H1 (cell line): Measurements from ENCODE around the gene CCDC30. TPM values are rescaled to one million over a fixed set of nuclear protein-coding genes. Genes with fewer than 3 reads are reported as not detected.

Experiments
- ASH2L ChIP-seq: fragments of 200-600, 300-600 bp; sonication (generic); IDR thresholded peaks from one replicate; pipeline ENCODE4 v1.7.1; 2017; ENCODE audit warnings: low read length
- CHD1 ChIP-seq: IDR thresholded peaks from 2 replicates; pipeline ENCODE4 v1.6.1; 2012; ENCODE audit warnings: low read depth, low read length, improper control_type of control experiment
- TAF7 ChIP-seq: optimal IDR thresholded peaks from 2 replicates; pipeline ENCODE3; 2011; ENCODE audit warnings: low read depth, mild to moderate bottlenecking, inconsistent platforms, low read length, moderate library complexity, borderline replicate concordance
- polyA plus RNA-seq, 7 experiments: library from polyadenylated mRNA; depleted of rRNA in 3 of 7; stranded (reverse) in 5 of 7; unstranded in 2 of 7; fragments of >200 nt in 5 of 7; fragments of 200-250 nt in 2 of 7; gene quantifications; 1 replicate in 5 of 7; 2 replicates in 1 of 7; 4 replicates in 1 of 7; pipeline versions ENCODE4 v1.2.1 to v1.2.3, GENCODE V29; 2011 to 2013; ENCODE audit warnings: missing spikeins in 2 of 7, mixed read lengths in 2 of 7
- total RNA-seq: library from RNA; stranded (reverse); fragmentation: NEBNext Ultra II Directional; extraction: Animal tissue kit (Norgen Biotek cat#: 25700); gene quantifications from 2 replicates; pipeline ENCODE4 v1.2.1, GENCODE V29; 2021

The CCDC30 gene
- total and polyA plus RNA-seq, 2 of the 8 experiments (the other 6 are each of a cell fraction or from before 2014, with no cell fraction given), result 0.60 to 1.8 TPM

- TF ChIP-seq ASH2L, result no peak
- no peak for TF ChIP-seq TAF7
- no peak for TF ChIP-seq CHD1
Observed at GRCh38 chr1:42430286-42431135, 32.6 kb upstream of the CCDC30 start (continued).
